Measurements from ENCODE around the gene NUCB2. TPM values are rescaled to one million over a fixed set of nuclear protein-coding genes. Genes with fewer than 3 reads are reported as not detected.

Gene NUCB2
- total RNA-seq, 1 donor from 2014 or later = 6.8 TPM

GRCh38 chr11:17277024-17277584 lies 565 bp downstream of the NUCB2 start:
- DNase-seq = no peak
- ChIA-PET POLR2A (interaction anchor here (1.4 to 4.1 kb wide), 4 partner anchors 47 to 539 kb away, joined by 4 to 15 read pairs (median 10); partner anchors contain the start of genes C11orf58, PIK3C2A and RPS13), CTCF (interaction anchor here (0.6 to 1.2 kb wide), 4 partner anchors 47 to 451 kb away, joined by 3 read pairs; no protein-coding TSS in a partner anchor)
- Mint-ChIP-seq H3K9me3 (no peaks in the 10 kb centered on the region), H3K36me3 (ENCODE audit: low read depth) (peaks cover 2% of the 10 kb centered on the region), H3K27ac (peak overlapping the region; percentile 85), H3K27me3 (no peaks in the 10 kb centered on the region), H3K4me3 (peak overlapping the region; percentile 96), H3K4me1 (peaks cover 20% of the 10 kb centered on the region)
- peak; percentile 1 for ATAC-seq (ENCODE audit: low read depth)
- TF ChIP-seq CTCF (IDR thresholded peaks at IDR 0.05) = no peak
- intact Hi-C loops (cut with micrococcal nuclease) = loop anchor here (2.0 to 5.0 kb wide), 3 partner anchors 112 to 1355 kb away; partner anchors contain the start of genes KCNJ11, SPTY2D1 and TSG101

GRCh38 chr11:17280494-17281127 lies 4.1 kb downstream of the NUCB2 start:
- Mint-ChIP-seq H3K27ac (no peak overlapping the region), H3K4me3 (no peak overlapping the region), H3K36me3 (ENCODE audit: low read depth) (peaks cover 2% of the 10 kb centered on the region), H3K4me1 (peaks cover 17% of the 10 kb centered on the region), H3K27me3 (no peaks in the 10 kb centered on the region), H3K9me3 (no peaks in the 10 kb centered on the region)
- DNase-seq (no peak), ATAC-seq (ENCODE audit: low read depth) (no peak)
- ChIA-PET CTCF (no interaction called here), POLR2A (no interaction called here)
- intact Hi-C loops (cut with micrococcal nuclease) = no loop called here
- TF ChIP-seq CTCF (IDR thresholded peaks at IDR 0.05) = no peak

- no peak for TF ChIP-seq CTCF (IDR thresholded peaks at IDR 0.05)
- ChIA-PET CTCF (no interaction called here), POLR2A (interaction anchor here (0.6 kb wide), 1 partner anchor 11 kb away, joined by 4 read pairs; no protein-coding TSS in a partner anchor)
- intact Hi-C loops (cut with micrococcal nuclease) = no loop called here
- no peak overlapping the region for H3K4me3 Mint-ChIP-seq
- no peak for ATAC-seq (ENCODE audit: low read depth)
- DNase-seq = no peak
- H3K27ac Mint-ChIP-seq = no peak overlapping the region
- H3K4me1 Mint-ChIP-seq = peaks cover 2% of the 10 kb centered on the region
- no peaks in the 10 kb centered on the region for H3K27me3 Mint-ChIP-seq
- H3K9me3 Mint-ChIP-seq = no peaks in the 10 kb centered on the region
- H3K36me3 Mint-ChIP-seq (ENCODE audit: low read depth) = no peaks in the 10 kb centered on the region
Measured at GRCh38 chr11:17286332-17286731, 9.8 kb downstream of the NUCB2 start.

- H3K9me3 Mint-ChIP-seq = no peaks in the 10 kb centered on the region
- POLR2A ChIA-PET = no interaction called here
- H3K27me3 Mint-ChIP-seq = no peaks in the 10 kb centered on the region
- no peak for TF ChIP-seq CTCF (IDR thresholded peaks at IDR 0.05)
- no peak for DNase-seq
- ATAC-seq (ENCODE audit: low read depth) = no peak
- peaks cover 2% of the 10 kb centered on the region for H3K4me1 Mint-ChIP-seq
- intact Hi-C loops (cut with micrococcal nuclease) = no loop called here
- CTCF ChIA-PET = no interaction called here
- no peak overlapping the region for H3K27ac Mint-ChIP-seq
- H3K4me3 Mint-ChIP-seq = no peak overlapping the region
- no peaks in the 10 kb centered on the region for H3K36me3 Mint-ChIP-seq (ENCODE audit: low read depth)
Measured at GRCh38 chr11:17287058-17287457, 10.5 kb downstream of the NUCB2 start.

- H3K9me3 Mint-ChIP-seq = no peaks in the 10 kb centered on the region
- ChIA-PET CTCF (interaction anchor here (0.8 kb wide), 1 partner anchor 62 kb away, joined by 3 read pairs; no protein-coding TSS in a partner anchor), POLR2A (no interaction called here)
- no peaks in the 10 kb centered on the region for H3K27me3 Mint-ChIP-seq
- no peaks in the 10 kb centered on the region for H3K36me3 Mint-ChIP-seq (ENCODE audit: low read depth)
- H3K27ac Mint-ChIP-seq = no peak overlapping the region
- no peak for TF ChIP-seq CTCF (IDR thresholded peaks at IDR 0.05)
- intact Hi-C loops (cut with micrococcal nuclease) = no loop called here
- no peaks in the 10 kb centered on the region for H3K4me1 Mint-ChIP-seq
- H3K4me3 Mint-ChIP-seq = no peak overlapping the region
- ATAC-seq (ENCODE audit: low read depth) = no peak
- no peak for DNase-seq
Measured at GRCh38 chr11:17291710-17292109, 15.2 kb downstream of the NUCB2 start.

All from activated B cell treated with CpG ODN at 0.5 μM for 24 hours (primary cell).